AG09319 (cell line): ENCODE data around the gene ESRRA.
"Not testable (repeated sequence)": the region's sequence is repeated elsewhere in the genome, so short reads cannot be mapped to it uniquely, and the experiment has no call there.

ENCODE experiments used
- DNase-seq: peaks from one replicate; pipeline ENCODE4 v3.0.0-alpha.2; 2010; ENCODE audit warnings: low read depth; ENCODE audit errors: extremely low read depth
- CTCF ChIP-seq: IDR thresholded peaks from 2 replicates; pipeline ENCODE4 v1.5.1; 2011; ENCODE audit warnings: low read depth, mild to moderate bottlenecking, inconsistent platforms, low read length, moderate library complexity

Gene ESRRA

GRCh38 chr11:64318766-64319761 is 13.7 kb downstream of the ESRRA start:
- DNase-seq = no peak
- TF ChIP-seq CTCF = no peak

GRCh38 chr11:64320556-64320955 is 15.2 kb downstream of the ESRRA start:
- no peak for DNase-seq
- no peak for TF ChIP-seq CTCF

- DNase-seq = no peak
- TF ChIP-seq CTCF = no peak
These were observed 15.7 kb downstream of the ESRRA start for GRCh38 chr11:64321026-64321425.

GRCh38 chr11:64321533-64321932 is 16.2 kb downstream of the ESRRA start:
- no peak for TF ChIP-seq CTCF
- DNase-seq = no peak

GRCh38 chr11:64322925-64323260 is 17.6 kb downstream of the ESRRA start:
- TF ChIP-seq CTCF = no peak
- DNase-seq = no peak

- DNase-seq = no peak
- no peak for TF ChIP-seq CTCF
These were observed 18.0 kb downstream of the ESRRA start for GRCh38 chr11:64323373-64323772.

- DNase-seq = not testable (repeated sequence)
These were observed 18.7 kb downstream of the ESRRA start for GRCh38 chr11:64323984-64324383.
